Stomach (tissue), 4 donors: ENCODE results near the gene QSER1.
"Not testable (repeated sequence)": the region's sequence is repeated elsewhere in the genome, so short reads cannot be mapped to it uniquely, and the experiment has no call there.

Experiments
- CTCF ChIP-seq, 7 experiments: fragments of 450-650 bp in 4 of 7; fragments of 200-600 bp in 3 of 7; sonication (generic) in 3 of 7; IDR thresholded peaks; one replicate each; pipeline ENCODE4 v1.5.1; 2016 to 2019; ENCODE audit warnings: antibody characterized with exemption in 7 of 7, control low read depth in 2 of 7, mild to moderate bottlenecking in 1 of 7
- POLR2AphosphoS5 ChIP-seq, 3 donors: sonication (generic); formaldehyde crosslinking; IDR thresholded peaks; one replicate each; pipeline ENCODE4 v1.6.1; 2016; ENCODE audit warnings: antibody characterized with exemption in 3 of 3

GRCh38 chr11:32888384-32888710, 4.3 kb upstream of the QSER1 start:
- not testable (repeated sequence) for TF ChIP-seq CTCF, POLR2AphosphoS5 (IDR thresholded peaks at IDR 0.05)
